Astrocyte of the spinal cord (primary cell): Measurements from ENCODE around the gene MCTP1.

Experiments used
- DNase-seq: peaks from one replicate; pipeline ENCODE4 v3.0.0; 2011; ENCODE audit warnings: low read depth, low spot score
- H3K4me3 ChIP-seq: 2 replicates; pipeline ENCODE4 v1.5.1; 2011; ENCODE audit warnings: low read depth, mild to moderate bottlenecking, low read length, moderate library complexity
- in situ Hi-C: cut with HindIII; loops from 2 replicates; pipeline ENCODE4 v1.10.0; 2017; ENCODE audit warnings: low sequenced_read_pairs
- TF ChIP-seq, protein P1 (sequence below): IDR thresholded peaks from 2 replicates; pipeline ENCODE4 v1.5.1; 2012; ENCODE audit warnings: low read depth, mild to moderate bottlenecking, low read length, inconsistent platforms

Gene MCTP1

DNA sequence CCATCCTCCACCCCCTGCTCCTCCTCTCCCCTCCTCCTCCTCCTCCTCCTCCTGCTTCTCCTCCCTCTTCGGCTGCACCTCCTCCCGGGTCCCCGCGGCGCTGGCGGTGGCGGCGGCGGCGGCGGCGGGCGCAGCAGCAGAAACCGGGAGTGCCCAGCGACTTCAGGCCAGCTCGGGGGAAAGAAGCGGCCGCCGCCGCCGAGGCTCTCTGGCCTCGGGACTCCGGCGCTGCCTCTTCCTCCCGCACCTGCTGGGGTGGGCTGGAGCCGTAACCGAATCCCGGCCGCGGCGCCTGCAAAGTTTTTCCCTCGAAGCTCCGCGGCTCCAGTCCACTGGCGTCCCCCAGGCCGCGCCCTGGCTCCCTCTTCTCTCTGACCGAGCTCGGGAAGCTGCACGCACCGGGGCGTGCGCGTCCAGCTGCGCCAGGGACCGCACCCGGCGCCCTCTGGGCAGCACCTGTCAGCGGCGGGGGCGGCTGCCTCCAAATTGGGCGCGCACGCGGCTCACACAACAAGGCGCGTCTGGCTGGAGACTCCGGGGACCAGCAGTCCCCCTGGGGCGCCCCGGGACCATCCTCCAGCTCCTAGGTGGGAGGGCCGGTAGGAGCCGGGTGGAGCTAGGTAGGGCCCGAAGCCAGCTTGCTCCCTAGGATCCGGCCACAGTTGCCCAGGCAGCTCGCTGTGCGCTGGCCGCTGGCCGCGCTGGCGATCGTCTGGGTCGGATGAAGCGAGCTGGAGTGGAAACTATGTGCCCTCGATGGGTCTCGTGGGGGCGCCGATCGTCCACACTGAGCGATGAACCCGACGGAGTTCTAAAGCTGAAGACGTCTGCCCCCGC lies at the start of gene MCTP1:
Gene MCTP1, minus strand, starts transcription at position 523 of the 837 bp plus-strand sequence.
- in situ Hi-C loops = no loop called here
- DNase-seq = peak; percentile 18
- peak within 1 kb of the TSS; percentile 48 for H3K4me3 ChIP-seq
- TF ChIP-seq, protein P1, sequence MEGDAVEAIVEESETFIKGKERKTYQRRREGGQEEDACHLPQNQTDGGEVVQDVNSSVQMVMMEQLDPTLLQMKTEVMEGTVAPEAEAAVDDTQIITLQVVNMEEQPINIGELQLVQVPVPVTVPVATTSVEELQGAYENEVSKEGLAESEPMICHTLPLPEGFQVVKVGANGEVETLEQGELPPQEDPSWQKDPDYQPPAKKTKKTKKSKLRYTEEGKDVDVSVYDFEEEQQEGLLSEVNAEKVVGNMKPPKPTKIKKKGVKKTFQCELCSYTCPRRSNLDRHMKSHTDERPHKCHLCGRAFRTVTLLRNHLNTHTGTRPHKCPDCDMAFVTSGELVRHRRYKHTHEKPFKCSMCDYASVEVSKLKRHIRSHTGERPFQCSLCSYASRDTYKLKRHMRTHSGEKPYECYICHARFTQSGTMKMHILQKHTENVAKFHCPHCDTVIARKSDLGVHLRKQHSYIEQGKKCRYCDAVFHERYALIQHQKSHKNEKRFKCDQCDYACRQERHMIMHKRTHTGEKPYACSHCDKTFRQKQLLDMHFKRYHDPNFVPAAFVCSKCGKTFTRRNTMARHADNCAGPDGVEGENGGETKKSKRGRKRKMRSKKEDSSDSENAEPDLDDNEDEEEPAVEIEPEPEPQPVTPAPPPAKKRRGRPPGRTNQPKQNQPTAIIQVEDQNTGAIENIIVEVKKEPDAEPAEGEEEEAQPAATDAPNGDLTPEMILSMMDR = no peak

DNA sequence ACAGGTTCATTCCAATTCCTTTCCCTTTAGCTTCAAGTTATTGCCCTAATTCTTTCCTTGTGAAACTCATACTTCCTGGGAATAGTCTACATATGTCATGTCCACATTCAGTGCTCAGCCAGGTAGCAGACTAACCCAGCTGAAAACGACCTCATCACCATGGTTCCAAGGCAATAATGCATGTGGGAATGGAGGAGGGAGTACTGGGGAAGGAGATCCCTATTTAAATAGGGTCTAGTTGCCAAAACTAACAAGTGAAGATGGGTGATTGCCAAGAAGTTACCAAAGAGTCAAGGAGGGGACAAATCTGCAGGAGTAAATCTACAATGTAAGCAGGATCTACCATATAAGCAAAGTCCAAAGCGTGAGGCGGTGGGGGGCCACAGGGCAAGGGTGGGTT lies 47.3 kb upstream of the MCTP1 start:
- TF ChIP-seq, protein P1 = no peak
- no peak overlapping the region for H3K4me3 ChIP-seq
- DNase-seq = no peak
- in situ Hi-C loops = no loop called here

DNA sequence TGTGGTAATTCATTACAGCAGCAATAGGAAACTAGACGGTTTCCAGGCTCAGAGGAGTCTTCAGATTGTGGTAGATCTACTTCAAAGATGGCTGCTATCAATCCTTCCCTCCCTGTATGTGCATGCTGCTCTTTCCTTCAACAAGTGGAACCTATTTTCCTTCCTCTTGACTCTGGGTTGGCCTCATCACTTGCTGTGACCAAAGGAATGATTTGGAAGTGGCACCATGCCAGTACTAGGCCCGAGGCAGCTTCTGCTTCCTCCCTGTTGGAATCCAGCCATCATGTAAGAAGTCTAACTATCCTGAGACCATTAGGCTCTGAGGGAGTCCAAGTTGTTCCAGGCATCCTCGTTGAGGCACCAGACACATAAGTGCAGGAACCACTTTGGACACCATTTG lies 46.5 kb upstream of the MCTP1 start:
- TF ChIP-seq, protein P1 = no peak
- in situ Hi-C loops = no loop called here
- H3K4me3 ChIP-seq = no peak overlapping the region
- DNase-seq = no peak

DNA sequence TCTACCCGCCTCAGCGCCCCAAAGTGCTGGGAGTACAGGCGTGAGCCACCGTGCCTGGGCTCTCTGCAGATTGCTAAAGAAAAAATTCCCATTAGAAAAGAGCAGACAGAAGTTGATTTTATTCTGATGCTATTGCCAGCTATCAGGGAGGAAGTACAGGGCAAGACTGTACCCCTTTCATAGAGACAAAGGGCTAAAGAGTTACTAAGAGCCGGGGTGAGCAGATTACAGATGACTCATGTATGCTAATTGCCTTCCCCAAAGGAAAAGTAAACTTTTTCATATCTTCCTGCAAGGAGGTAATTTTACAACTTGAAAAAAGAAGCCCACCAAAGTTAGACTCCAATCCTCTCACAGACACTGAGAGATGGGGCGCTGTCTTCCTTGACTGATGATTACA lies 42.3 kb upstream of the MCTP1 start:
- peak; percentile 27 for DNase-seq
- in situ Hi-C loops = no loop called here
- no peak overlapping the region for H3K4me3 ChIP-seq
- TF ChIP-seq, protein P1 = no peak

DNA sequence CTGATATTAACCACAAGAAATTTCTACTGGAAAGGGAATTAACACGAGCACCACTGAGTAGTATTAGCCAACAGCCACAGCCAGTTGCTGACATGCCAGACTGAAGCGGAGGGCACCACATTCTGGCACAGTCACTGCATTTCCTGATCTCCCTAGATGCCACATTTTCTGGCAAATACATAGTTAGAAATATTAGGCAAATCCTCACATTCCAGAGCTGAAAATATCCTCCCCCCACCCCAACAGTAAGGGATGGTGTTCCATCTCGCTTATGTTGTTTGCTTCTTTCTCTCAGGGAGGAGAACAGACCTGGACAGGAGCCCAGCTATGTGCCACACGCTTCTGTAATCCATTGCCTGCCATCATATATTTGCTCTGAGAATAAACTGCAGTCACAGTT lies 32.8 kb upstream of the MCTP1 start:
- no peak for DNase-seq
- in situ Hi-C loops = no loop called here

DNA sequence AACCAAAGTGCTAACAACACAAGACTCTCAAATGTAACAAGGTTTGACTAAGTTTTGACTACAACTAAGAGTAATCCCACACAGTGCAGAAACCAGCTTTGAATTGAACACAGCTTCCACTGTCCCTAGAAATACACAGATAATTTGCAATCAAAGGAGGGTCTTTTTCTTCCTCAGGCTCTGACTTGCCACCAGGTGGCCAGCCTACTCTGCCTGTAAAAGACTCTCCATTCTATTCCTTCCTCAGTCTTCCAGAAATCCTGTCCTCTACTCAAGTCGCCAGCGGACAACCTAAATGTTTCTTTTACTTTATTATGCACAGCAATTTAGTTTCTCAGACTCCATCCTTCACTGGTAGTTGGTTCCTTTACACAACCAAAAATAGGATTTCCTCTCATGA lies 32.2 kb upstream of the MCTP1 start:
- no peak overlapping the region for H3K4me3 ChIP-seq
- TF ChIP-seq, protein P1 = peak; percentile 18
- in situ Hi-C loops = no loop called here
- DNase-seq = no peak

More for the DNA sequence above, 32.8 kb upstream of the MCTP1 start:
- TF ChIP-seq, protein P1 = no peak
- no peak overlapping the region for H3K4me3 ChIP-seq
